ENCODE measurements around the gene ATP8B4. TPM values are rescaled to one million over a fixed set of nuclear protein-coding genes. Genes with fewer than 3 reads are reported as not detected.

Gene ATP8B4
- total RNA-seq, 1 donor from 2014 or later = 45.8 TPM

DNA sequence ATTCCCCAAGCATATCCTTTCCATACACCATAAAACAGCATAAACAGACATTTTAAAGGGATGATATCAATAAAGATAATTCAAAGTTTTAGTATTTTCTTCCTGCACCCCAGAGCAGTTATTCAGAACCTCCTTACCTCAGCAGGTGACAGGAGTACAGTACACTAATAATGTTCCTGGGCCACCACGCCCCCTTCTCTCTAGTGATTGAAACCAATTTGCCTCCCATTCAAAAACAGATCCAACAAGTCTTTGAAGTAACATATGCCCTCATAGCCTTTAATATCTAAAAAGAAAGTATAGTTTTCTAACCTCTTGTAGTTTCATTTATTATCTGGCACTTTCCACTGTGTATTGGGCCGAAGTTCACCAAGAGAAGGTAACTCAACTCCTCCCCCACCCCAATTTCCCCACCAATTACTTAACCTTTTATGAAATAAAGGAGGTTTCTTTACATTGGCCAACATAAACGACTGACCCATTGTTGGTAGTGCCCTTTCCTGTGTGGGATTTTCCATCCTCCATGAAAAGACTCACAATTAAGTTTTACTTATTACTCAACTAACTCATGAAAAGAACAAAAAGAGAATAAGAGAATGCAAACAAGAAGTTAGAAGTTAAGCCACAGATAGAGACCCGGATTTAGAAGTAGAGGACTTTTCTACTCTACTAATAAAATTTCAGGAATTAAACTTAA, 5.0 kb upstream of the ATP8B4 start:
- Mint-ChIP-seq H3K36me3 (ENCODE audit: low read depth, unreplicated experiment) (no peaks in the 10 kb centered on the region), H3K27ac (ENCODE audit: unreplicated experiment) (no peak overlapping the region), H3K4me1 (ENCODE audit: unreplicated experiment) (peaks cover 7% of the 10 kb centered on the region), H3K9me3 (ENCODE audit: unreplicated experiment) (no peaks in the 10 kb centered on the region), H3K4me3 (ENCODE audit: unreplicated experiment) (no peak overlapping the region), H3K27me3 (ENCODE audit: unreplicated experiment) (no peaks in the 10 kb centered on the region)
- TF ChIP-seq, protein P1, sequence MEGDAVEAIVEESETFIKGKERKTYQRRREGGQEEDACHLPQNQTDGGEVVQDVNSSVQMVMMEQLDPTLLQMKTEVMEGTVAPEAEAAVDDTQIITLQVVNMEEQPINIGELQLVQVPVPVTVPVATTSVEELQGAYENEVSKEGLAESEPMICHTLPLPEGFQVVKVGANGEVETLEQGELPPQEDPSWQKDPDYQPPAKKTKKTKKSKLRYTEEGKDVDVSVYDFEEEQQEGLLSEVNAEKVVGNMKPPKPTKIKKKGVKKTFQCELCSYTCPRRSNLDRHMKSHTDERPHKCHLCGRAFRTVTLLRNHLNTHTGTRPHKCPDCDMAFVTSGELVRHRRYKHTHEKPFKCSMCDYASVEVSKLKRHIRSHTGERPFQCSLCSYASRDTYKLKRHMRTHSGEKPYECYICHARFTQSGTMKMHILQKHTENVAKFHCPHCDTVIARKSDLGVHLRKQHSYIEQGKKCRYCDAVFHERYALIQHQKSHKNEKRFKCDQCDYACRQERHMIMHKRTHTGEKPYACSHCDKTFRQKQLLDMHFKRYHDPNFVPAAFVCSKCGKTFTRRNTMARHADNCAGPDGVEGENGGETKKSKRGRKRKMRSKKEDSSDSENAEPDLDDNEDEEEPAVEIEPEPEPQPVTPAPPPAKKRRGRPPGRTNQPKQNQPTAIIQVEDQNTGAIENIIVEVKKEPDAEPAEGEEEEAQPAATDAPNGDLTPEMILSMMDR (IDR thresholded peaks at IDR 0.05; ENCODE audit: unreplicated experiment) = no peak
- DNase-seq (ENCODE audit: low spot score) = no peak

DNA sequence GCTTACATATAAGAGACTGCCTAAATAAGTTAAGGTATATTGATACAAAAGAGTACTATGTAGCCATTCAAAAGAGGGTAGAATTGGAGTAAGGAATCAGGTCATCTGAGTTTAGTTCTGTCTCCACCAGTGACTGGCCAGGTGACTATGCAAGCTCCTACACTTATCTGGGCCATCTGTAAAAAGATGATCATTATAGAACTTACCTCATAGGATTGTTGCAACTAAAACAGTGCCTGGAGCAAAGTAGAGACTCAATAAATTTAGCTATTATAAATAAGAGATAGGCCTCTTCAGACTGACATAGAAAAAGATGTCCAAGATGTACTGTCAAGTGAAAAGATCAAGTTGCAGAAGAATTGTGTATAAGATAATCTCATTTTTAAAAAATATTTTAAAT, 1.7 kb upstream of the ATP8B4 start:
- DNase-seq (ENCODE audit: low spot score) = no peak
- H3K27me3 Mint-ChIP-seq (ENCODE audit: unreplicated experiment) = no peaks in the 10 kb centered on the region
- TF ChIP-seq, protein P1 (IDR thresholded peaks at IDR 0.05; ENCODE audit: unreplicated experiment) = no peak
- peaks cover 6% of the 10 kb centered on the region for H3K36me3 Mint-ChIP-seq (ENCODE audit: low read depth, unreplicated experiment)
- H3K4me1 Mint-ChIP-seq (ENCODE audit: unreplicated experiment) = peaks cover 22% of the 10 kb centered on the region
- no peaks in the 10 kb centered on the region for H3K9me3 Mint-ChIP-seq (ENCODE audit: unreplicated experiment)
- H3K4me3 Mint-ChIP-seq (ENCODE audit: unreplicated experiment) = no peak overlapping the region
- no peak overlapping the region for H3K27ac Mint-ChIP-seq (ENCODE audit: unreplicated experiment)

DNA sequence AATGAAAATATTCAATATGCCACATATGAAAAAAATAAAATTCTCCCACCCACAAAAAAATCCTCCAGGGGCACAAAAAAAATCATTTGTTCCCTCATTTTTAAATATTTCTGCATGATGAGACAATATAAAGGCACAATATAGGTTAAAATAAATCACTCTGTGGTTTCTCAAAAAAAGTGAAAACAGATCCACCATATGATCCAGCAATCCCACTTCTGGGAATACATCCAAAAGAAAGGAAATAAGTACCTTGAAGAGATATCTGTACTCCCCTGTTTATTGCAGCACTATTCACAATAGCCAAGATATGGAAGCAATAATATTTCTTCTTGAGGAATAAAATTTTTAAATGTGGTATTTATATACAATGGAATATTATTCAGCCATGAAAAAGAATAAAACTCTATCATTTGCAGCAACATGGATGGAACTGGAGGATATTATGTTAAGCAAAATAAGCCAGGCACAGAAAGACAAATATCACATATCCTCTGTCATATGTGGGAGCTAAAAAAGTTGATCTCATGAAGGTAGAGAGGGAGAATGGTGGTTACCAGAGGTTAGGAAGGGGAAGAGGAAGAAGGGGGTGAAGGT, 1.5 kb downstream of the ATP8B4 start:
- Mint-ChIP-seq H3K27ac (ENCODE audit: unreplicated experiment) (peak overlapping the region; percentile 11), H3K36me3 (ENCODE audit: low read depth, unreplicated experiment) (peaks cover 8% of the 10 kb centered on the region), H3K4me1 (ENCODE audit: unreplicated experiment) (peaks cover 42% of the 10 kb centered on the region), H3K9me3 (ENCODE audit: unreplicated experiment) (no peaks in the 10 kb centered on the region), H3K4me3 (ENCODE audit: unreplicated experiment) (peak overlapping the region; percentile 64), H3K27me3 (ENCODE audit: unreplicated experiment) (peaks cover 3% of the 10 kb centered on the region)
- TF ChIP-seq, protein P1 (IDR thresholded peaks at IDR 0.05; ENCODE audit: unreplicated experiment) = no peak
- DNase-seq (ENCODE audit: low spot score) = no peak

DNA sequence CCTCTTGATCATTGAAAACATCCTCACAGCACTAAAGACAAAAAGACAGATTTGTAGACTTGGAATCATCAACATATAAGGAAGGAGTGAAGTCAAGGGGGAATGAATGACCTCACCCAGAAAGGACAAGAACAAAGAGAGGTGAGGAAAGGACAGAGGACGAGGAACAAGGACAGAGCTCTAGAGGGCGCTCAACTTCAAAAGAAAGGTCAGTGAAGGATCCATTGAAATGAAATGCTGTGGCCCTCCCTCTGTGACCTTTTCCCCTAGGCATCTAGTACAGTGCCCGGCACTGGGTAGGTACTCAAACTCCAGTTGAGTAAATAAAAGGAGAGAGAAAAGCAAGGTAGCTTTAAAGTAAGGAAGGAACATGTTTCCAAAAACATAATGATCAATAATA, 2.6 kb downstream of the ATP8B4 start:
- Mint-ChIP-seq H3K27ac (ENCODE audit: unreplicated experiment) (no peak overlapping the region), H3K27me3 (ENCODE audit: unreplicated experiment) (peaks cover 3% of the 10 kb centered on the region), H3K4me3 (ENCODE audit: unreplicated experiment) (peak overlapping the region; percentile 19), H3K9me3 (ENCODE audit: unreplicated experiment) (no peaks in the 10 kb centered on the region), H3K36me3 (ENCODE audit: low read depth, unreplicated experiment) (peaks cover 9% of the 10 kb centered on the region), H3K4me1 (ENCODE audit: unreplicated experiment) (peaks cover 52% of the 10 kb centered on the region)
- TF ChIP-seq, protein P1 (IDR thresholded peaks at IDR 0.05; ENCODE audit: unreplicated experiment) = peak; percentile 16
- peak; percentile 36 for DNase-seq (ENCODE audit: low spot score)
